A673 (cell line): Measurements from ENCODE around the gene C19orf38.

Experiments used
- EZH2 ChIP-seq: fragments of 200-600 bp; sonication (generic); IDR thresholded peaks from 2 replicates; pipeline ENCODE4 v1.6.1; 2017; ENCODE audit warnings: borderline replicate concordance, low read depth, mild to moderate bottlenecking, mixed read lengths, antibody characterized with exemption, low read length; ENCODE audit not compliant: poor library complexity, severe bottlenecking
- TF ChIP-seq, protein P1 (sequence below): fragments of 300-800, 200-600 bp; sonication (generic); conservative IDR thresholded peaks from 2 replicates; pipeline ENCODE4 v1.5.1; 2017; ENCODE audit warnings: low read depth, mild to moderate bottlenecking, antibody characterized with exemption, low read length, moderate library complexity, mixed read lengths

DNA sequence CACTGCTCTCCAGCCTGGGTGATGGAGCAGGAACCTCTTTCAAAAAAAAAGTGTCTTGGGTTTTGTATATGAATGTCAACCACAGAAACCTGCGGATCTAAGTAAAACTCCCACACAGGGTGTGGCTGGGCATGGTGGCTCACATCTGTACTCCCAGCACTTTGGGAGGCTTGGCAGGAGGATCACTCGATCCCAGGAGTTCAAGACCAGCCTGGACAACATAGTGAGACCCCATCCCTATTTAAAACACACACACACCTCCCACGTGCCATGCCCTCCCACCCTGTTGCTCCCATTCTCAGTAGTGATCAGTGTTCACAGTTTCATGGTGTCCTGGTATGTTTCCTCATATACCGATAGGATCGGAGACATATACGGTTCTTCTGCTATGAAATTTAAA is 21.4 kb upstream of the C19orf38 start:
- TF ChIP-seq, protein P1, sequence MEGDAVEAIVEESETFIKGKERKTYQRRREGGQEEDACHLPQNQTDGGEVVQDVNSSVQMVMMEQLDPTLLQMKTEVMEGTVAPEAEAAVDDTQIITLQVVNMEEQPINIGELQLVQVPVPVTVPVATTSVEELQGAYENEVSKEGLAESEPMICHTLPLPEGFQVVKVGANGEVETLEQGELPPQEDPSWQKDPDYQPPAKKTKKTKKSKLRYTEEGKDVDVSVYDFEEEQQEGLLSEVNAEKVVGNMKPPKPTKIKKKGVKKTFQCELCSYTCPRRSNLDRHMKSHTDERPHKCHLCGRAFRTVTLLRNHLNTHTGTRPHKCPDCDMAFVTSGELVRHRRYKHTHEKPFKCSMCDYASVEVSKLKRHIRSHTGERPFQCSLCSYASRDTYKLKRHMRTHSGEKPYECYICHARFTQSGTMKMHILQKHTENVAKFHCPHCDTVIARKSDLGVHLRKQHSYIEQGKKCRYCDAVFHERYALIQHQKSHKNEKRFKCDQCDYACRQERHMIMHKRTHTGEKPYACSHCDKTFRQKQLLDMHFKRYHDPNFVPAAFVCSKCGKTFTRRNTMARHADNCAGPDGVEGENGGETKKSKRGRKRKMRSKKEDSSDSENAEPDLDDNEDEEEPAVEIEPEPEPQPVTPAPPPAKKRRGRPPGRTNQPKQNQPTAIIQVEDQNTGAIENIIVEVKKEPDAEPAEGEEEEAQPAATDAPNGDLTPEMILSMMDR: no peak
- no peak for TF ChIP-seq EZH2
